Pancreas (tissue), 10 donors: ENCODE data around the gene PRM2. TPM values are rescaled to one million over a fixed set of nuclear protein-coding genes. Genes with fewer than 3 reads are reported as not detected.

Experiments used
- ATAC-seq, 4 donors: fragments of 200-7000 bp; cut with Tn5 transposase; one replicate each; pipeline versions ENCODE4 v1.8.0 to v1.9.1; 2020; ENCODE audit warnings: mild to moderate bottlenecking in 4 of 4, moderate library complexity in 4 of 4
- DNase-seq, 6 donors: peaks; one replicate each; pipeline ENCODE4 v3.0.0-alpha.2; 2020
- FAIRE-seq: peaks from 2 replicates; lab custom pipeline; 2012; peaks lifted over from hg19 to GRCh38; lab: Jason Lieb, UNC
- H3K27ac ChIP-seq, 4 donors: fragments of 200-600 bp; sonication (generic); 1 replicate in 3 of 4; 2 replicates in 1 of 4; pipeline versions ENCODE4 v1.5.0 to v1.8.0; 2020
- H3K27me3 ChIP-seq, 4 donors: fragments of 200-600 bp; one replicate each; pipeline ENCODE4 v1.8.0; 2021
- H3K36me3 ChIP-seq, 3 donors: fragments of 200-600 bp; sonication (generic) in 1 of 3; one replicate each; pipeline versions ENCODE4 v1.5.0 to v1.8.0; 2020 to 2021
- H3K4me1 ChIP-seq, 3 donors: fragments of 200-600 bp; one replicate each; pipeline ENCODE4 v1.8.0; 2021
- H3K4me3 ChIP-seq, 4 donors: fragments of 200-600 bp; sonication (generic) in 2 of 4; one replicate each; pipeline versions ENCODE4 v1.5.0 to v1.8.0; 2020 to 2021
- H3K9me3 ChIP-seq, 4 donors: fragments of 200-600 bp; one replicate each; pipeline ENCODE4 v1.8.0; 2021
- WGBS, 2 donors: extraction: QIAGEN DNeasy Blood & Tissue Kit; methylation state at CpG; one replicate each; pipeline ENCODE4 v1.1.7; 2013; 5-methylcytosine and 5-hydroxymethylcytosine counted together
- intact Hi-C, 3 donors: fragments of 100-400 bp; cut with DNase I; formaldehyde crosslinking; loops; one replicate each; pipeline versions ENCODE4 v1.11.1 to v1.14.2; 2022
- polyA plus RNA-seq, 2 donors: library from polyadenylated mRNA; stranded (reverse); fragments of 200-250 nt; gene quantifications; one replicate each; pipeline ENCODE4 v1.2.3, GENCODE V29; 2013
- total RNA-seq, 6 donors: library from RNA; stranded (reverse); fragmentation: NEBNext Ultra II Directional in 4 of 6; extraction: Animal tissue kit (Norgen Biotek cat#: 25700) in 4 of 6; gene quantifications; one replicate each; pipeline versions ENCODE4 v1.2.1 to v1.2.4, GENCODE V29; 2021 to 2023
- TF ChIP-seq, protein P1 (sequence below), 4 donors: fragments of 200-600 bp; sonication (generic) in 3 of 4; IDR thresholded peaks; one replicate each; pipeline versions ENCODE4 v1.5.0 to v1.8.0; 2021; ENCODE audit warnings: antibody characterized with exemption in 4 of 4
- donor health status: healthy with polysubstance abuse.
- donor health status: DM: no; HTN: no; CAD: no; lungs with moderate emphysema.
- donor health status: DM: no; HTN: no; CAD: no.
- donor health status: control.
- donor health status: control.
- donor health status: Bipolar disorder and iron deficiency.
- donor health status: DM: yes; HTN: yes; CAD: no.
- donor health status: DM: no; HTN: no; CAD: no.
- donor health status: DM: no; HTN: no; CAD: no.
- donor health status: DM: yes; HTN: yes; CAD: no.

Gene PRM2
- total and polyA plus RNA-seq, 8 donors, result not detected

DNA sequence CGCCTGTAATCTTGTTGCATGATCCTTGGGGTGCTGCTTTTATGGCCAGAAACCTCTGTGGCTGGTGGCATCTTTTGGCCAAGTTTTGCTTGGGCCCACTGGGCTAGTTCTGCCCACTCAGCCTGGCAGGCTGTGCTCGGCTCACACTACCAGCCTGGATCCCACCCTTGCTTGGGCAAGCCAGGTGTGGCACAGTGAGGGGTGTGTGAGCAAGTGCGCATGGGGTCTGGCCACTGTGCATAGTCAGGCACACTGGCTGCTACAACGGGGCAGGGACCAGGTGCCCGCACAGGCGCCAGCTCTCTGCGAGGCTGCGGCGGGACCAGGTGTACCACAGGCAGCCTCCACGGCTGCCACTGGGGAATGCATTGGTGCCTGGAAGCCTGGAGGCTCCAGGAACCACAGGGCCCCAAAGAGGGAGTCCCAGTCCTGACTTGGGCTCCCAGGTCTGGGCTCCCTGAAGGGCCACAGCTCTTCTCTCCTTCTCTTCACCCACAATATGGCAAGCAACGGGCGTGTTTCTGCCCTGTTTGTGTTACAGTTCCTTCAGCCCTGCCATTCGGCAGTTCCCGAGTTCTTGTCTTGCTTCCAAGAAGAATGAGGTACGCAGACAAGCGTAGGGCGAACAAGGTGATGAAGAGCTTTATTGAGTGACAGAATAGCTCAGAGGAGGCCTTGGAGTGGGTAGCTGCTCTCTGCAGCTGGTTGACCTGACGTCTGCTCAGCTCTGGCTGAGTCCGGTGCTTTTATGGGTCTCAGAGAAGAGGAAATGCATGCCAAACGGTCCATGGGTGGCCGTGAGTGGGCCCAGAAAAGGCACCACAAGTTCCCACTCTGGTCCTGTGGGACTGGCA, 31.6 kb upstream of the PRM2 start:
- no peak overlapping the region for H3K27ac ChIP-seq
- H3K27me3 ChIP-seq, result no peaks in the 10 kb centered on the region
- TF ChIP-seq, protein P1, sequence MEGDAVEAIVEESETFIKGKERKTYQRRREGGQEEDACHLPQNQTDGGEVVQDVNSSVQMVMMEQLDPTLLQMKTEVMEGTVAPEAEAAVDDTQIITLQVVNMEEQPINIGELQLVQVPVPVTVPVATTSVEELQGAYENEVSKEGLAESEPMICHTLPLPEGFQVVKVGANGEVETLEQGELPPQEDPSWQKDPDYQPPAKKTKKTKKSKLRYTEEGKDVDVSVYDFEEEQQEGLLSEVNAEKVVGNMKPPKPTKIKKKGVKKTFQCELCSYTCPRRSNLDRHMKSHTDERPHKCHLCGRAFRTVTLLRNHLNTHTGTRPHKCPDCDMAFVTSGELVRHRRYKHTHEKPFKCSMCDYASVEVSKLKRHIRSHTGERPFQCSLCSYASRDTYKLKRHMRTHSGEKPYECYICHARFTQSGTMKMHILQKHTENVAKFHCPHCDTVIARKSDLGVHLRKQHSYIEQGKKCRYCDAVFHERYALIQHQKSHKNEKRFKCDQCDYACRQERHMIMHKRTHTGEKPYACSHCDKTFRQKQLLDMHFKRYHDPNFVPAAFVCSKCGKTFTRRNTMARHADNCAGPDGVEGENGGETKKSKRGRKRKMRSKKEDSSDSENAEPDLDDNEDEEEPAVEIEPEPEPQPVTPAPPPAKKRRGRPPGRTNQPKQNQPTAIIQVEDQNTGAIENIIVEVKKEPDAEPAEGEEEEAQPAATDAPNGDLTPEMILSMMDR (IDR thresholded peaks at IDR 0.05), result no peak
- peak in 1 of 6 donors; percentile 48 for DNase-seq
- no peak for FAIRE-seq
- H3K4me1 ChIP-seq, result peaks cover 0 to 8% (median under 1%) of the 10 kb centered on the region in 3 donors
- intact Hi-C loops, result no loop called here
- H3K36me3 ChIP-seq, result no peaks in the 10 kb centered on the region
- no peak overlapping the region for H3K4me3 ChIP-seq
- H3K9me3 ChIP-seq, result no peaks in the 10 kb centered on the region
- WGBS, 2 donors, result 88 to 94% methylated on average over 20 to 21 of the region's 21 CpGs
- ATAC-seq, result no peak

- H3K27me3 ChIP-seq, result no peaks in the 10 kb centered on the region
- H3K36me3 ChIP-seq, result no peaks in the 10 kb centered on the region
- H3K27ac ChIP-seq, result no peak overlapping the region
- peaks cover 0 to 2% (median 0%) of the 10 kb centered on the region in 3 donors for H3K4me1 ChIP-seq
- DNase-seq (no peak), FAIRE-seq (no peak), ATAC-seq (no peak)
- WGBS, 2 donors, result 80 to 83% methylated on average over 7 of the region's 7 CpGs
- intact Hi-C loops, result no loop called here
- TF ChIP-seq, protein P1 (IDR thresholded peaks at IDR 0.05), result no peak
- H3K9me3 ChIP-seq, result no peaks in the 10 kb centered on the region
- H3K4me3 ChIP-seq, result no peak overlapping the region
Measured at GRCh38 chr16:11306997-11307638, 30.8 kb upstream of the PRM2 start.

- no peak for ATAC-seq
- H3K9me3 ChIP-seq, result no peaks in the 10 kb centered on the region
- 89 to 91% methylated on average over 8 of the region's 8 CpGs for WGBS, 2 donors
- TF ChIP-seq, protein P1 (IDR thresholded peaks at IDR 0.05), result no peak
- H3K27ac ChIP-seq, result no peak overlapping the region
- DNase-seq, result no peak
- no peaks in the 10 kb centered on the region for H3K4me1 ChIP-seq
- H3K36me3 ChIP-seq, result no peaks in the 10 kb centered on the region
- H3K4me3 ChIP-seq, result no peak overlapping the region
- no peak for FAIRE-seq
- intact Hi-C loops, result no loop called here
- H3K27me3 ChIP-seq, result no peaks in the 10 kb centered on the region
Measured at GRCh38 chr16:11306381-11306780, 30.1 kb upstream of the PRM2 start.

GRCh38 chr16:11303405-11304138, 27.3 kb upstream of the PRM2 start:
- 61 to 63% methylated on average over 18 of the region's 18 CpGs for WGBS, 2 donors
- H3K9me3 ChIP-seq, result no peaks in the 10 kb centered on the region
- no peaks in the 10 kb centered on the region for H3K4me1 ChIP-seq
- FAIRE-seq, result no peak
- peak in 3 of 6 donors; percentile 16 to 45 (median 37) for DNase-seq
- no peak overlapping the region for H3K27ac ChIP-seq
- TF ChIP-seq, protein P1 (IDR thresholded peaks at IDR 0.05), result no peak
- intact Hi-C loops, result no loop called here
- no peaks in the 10 kb centered on the region for H3K36me3 ChIP-seq
- H3K27me3 ChIP-seq, result no peaks in the 10 kb centered on the region
- ATAC-seq, result peak in 3 of 4 donors; percentile 35 to 73 (median 51)
- no peak overlapping the region for H3K4me3 ChIP-seq
